HepG2 (cell line): Measurements from ENCODE around the gene PLVAP. TPM values are rescaled to one million over a fixed set of nuclear protein-coding genes. Genes with fewer than 3 reads are reported as not detected.

Source experiments
- ARID5B ChIP-seq: IDR thresholded peaks from 2 replicates; pipeline ENCODE4 v1.4.0; 2020; ENCODE audit warnings: mild to moderate bottlenecking, missing genetic modification reagents
- ELF3 ChIP-seq: IDR thresholded peaks from 2 replicates; pipeline ENCODE4 v1.6.1; 2016; ENCODE audit warnings: missing genetic modification reagents, missing compliant biosample characterization
- FOSL2 ChIP-seq: sonication (generic); formaldehyde crosslinking; IDR thresholded peaks from 2 replicates; pipeline ENCODE4 v1.4.0; 2020; ENCODE audit warnings: missing genetic modification reagents
- HIVEP1 ChIP-seq: sonication (generic); formaldehyde crosslinking; IDR thresholded peaks from 2 replicates; pipeline ENCODE4 v1.4.0; 2020; ENCODE audit warnings: mild to moderate bottlenecking, missing genetic modification reagents
- HOXA7 ChIP-seq: sonication (generic); formaldehyde crosslinking; IDR thresholded peaks from 2 replicates; pipeline ENCODE4 v1.8.1; 2022; ENCODE audit warnings: mild to moderate bottlenecking, missing genetic modification reagents, moderate library complexity
- MXD3 ChIP-seq: IDR thresholded peaks from 2 replicates; pipeline ENCODE4 v1.6.1; 2016; ENCODE audit warnings: mild to moderate bottlenecking, missing biosample characterization, missing genetic modification reagents
- MYC ChIP-seq: sonication (generic); formaldehyde crosslinking; IDR thresholded peaks from 2 replicates; pipeline ENCODE4 v1.9.0; 2021; ENCODE audit warnings: missing genetic modification reagents, borderline replicate concordance
- NFYB ChIP-seq: sonication (generic); formaldehyde crosslinking; IDR thresholded peaks from 2 replicates; pipeline ENCODE4 v1.4.0; 2020; ENCODE audit warnings: missing genetic modification reagents
- RBM22 ChIP-seq: fragments of 200-400 bp; formaldehyde crosslinking; optimal IDR thresholded peaks from 2 replicates; pipeline ENCODE3; 2017; ENCODE audit warnings: mild to moderate bottlenecking, low read length, moderate library complexity
- SALL1 ChIP-seq: sonication (generic); formaldehyde crosslinking; IDR thresholded peaks from 2 replicates; pipeline ENCODE4 v1.8.0; 2022; ENCODE audit warnings: mild to moderate bottlenecking, missing genetic modification reagents
- SNAPC4 ChIP-seq: sonication (generic); formaldehyde crosslinking; IDR thresholded peaks from 2 replicates; pipeline ENCODE4 v1.4.0; 2020; ENCODE audit warnings: mild to moderate bottlenecking, missing genetic modification reagents
- SNRNP70 ChIP-seq: fragments of 200-400 bp; formaldehyde crosslinking; IDR thresholded peaks from 2 replicates; pipeline ENCODE4 v1.6.1; 2017; ENCODE audit warnings: mild to moderate bottlenecking, low read depth, low read length, moderate library complexity
- SPEN ChIP-seq: sonication (generic); formaldehyde crosslinking; IDR thresholded peaks from 2 replicates; pipeline ENCODE4 v1.5.1; 2020; ENCODE audit warnings: low read depth, mild to moderate bottlenecking, missing genetic modification reagents
- STAG1 ChIP-seq: sonication (generic); formaldehyde crosslinking; IDR thresholded peaks from 2 replicates; pipeline ENCODE4 v1.4.0; 2020; ENCODE audit warnings: missing genetic modification reagents
- ZMYM3 ChIP-seq: sonication (generic); formaldehyde crosslinking; IDR thresholded peaks from 2 replicates; pipeline ENCODE4 v1.5.1; 2020; ENCODE audit warnings: mild to moderate bottlenecking, missing genetic modification reagents
- ZNF598 ChIP-seq: sonication (generic); formaldehyde crosslinking; IDR thresholded peaks from 2 replicates; pipeline ENCODE4 v1.5.1; 2020; ENCODE audit warnings: mild to moderate bottlenecking, missing genetic modification reagents, borderline replicate concordance
- ZNF619 ChIP-seq: sonication (generic); formaldehyde crosslinking; IDR thresholded peaks from 2 replicates; pipeline ENCODE4 v1.4.0; 2020; ENCODE audit warnings: mild to moderate bottlenecking, missing genetic modification reagents
- ZNF652 ChIP-seq: IDR thresholded peaks from 2 replicates; pipeline ENCODE4 v1.6.1; 2016; ENCODE audit warnings: low read depth, borderline replicate concordance
- ZNF746 ChIP-seq: sonication (generic); formaldehyde crosslinking; IDR thresholded peaks from 2 replicates; pipeline ENCODE4 v1.8.0; 2022; ENCODE audit warnings: mild to moderate bottlenecking, missing genetic modification reagents
- ZNF782 ChIP-seq: sonication (generic); formaldehyde crosslinking; IDR thresholded peaks from 2 replicates; pipeline ENCODE4 v1.4.0; 2020; ENCODE audit warnings: missing genetic modification reagents, mild to moderate bottlenecking, borderline replicate concordance
- ZSCAN31 ChIP-seq: sonication (generic); formaldehyde crosslinking; IDR thresholded peaks from 2 replicates; pipeline ENCODE4 v1.5.0; 2020; ENCODE audit warnings: low read depth, mild to moderate bottlenecking, missing genetic modification reagents
- polyA plus RNA-seq, 8 experiments: library from polyadenylated mRNA; depleted of rRNA in 3 of 8; stranded (reverse) in 7 of 8; unstranded in 1 of 8; fragments of >200 nt; fragmentation: Illumina TruSeq in 4 of 8; extraction: Trizol in 4 of 8; gene quantifications; 2 replicates each; pipeline versions ENCODE4 v1.2.1 to v1.2.3, GENCODE V29; 2011 to 2016; ENCODE audit warnings: low read depth in 4 of 8, missing spikeins in 1 of 8, mixed read lengths in 1 of 8; ENCODE audit not compliant: insufficient read depth in 1 of 8
- total RNA-seq, 5 experiments: library from RNA; depleted of rRNA; stranded (reverse); fragments of >200 nt; fragmentation: Illumina TruSeq; extraction: Trizol; gene quantifications; 2 replicates each; pipeline ENCODE4 v1.2.3, GENCODE V29; 2016; ENCODE audit warnings: low read depth in 1 of 5

The PLVAP gene
- total and polyA plus RNA-seq, 2 of the 13 experiments (the other 11 are each of a cell fraction or from before 2014, with no cell fraction given): 0.26 TPM; not detected in 1

DNA sequence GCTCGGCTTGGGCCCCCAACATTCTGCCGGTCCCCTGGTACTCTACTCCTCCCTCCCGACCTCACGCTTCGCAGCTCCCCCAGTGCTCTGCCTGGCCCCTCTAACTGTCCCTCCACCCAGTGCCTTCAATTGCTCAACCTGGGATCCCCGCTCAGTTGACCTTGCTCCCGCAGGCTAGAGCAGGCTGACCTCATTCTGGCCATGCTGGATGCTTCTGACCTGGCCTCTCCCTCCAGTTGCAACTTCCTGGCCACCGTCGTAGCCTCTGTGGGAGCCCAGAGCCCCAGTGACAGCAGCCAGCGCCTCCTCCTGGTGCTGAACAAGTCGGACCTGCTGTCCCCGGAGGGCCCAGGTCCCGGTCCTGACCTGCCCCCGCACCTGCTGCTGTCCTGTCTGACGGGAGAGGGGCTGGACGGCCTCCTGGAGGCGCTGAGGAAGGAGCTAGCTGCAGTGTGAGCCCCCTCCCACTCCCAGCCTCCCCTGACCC is 36.2 kb downstream of the PLVAP start (continued):
- TF ChIP-seq ARID5B (CRISPR knock-in tag): peak; percentile 42; the same call in 1 of the 2 replicates
- TF ChIP-seq HIVEP1: peak; percentile 53; the same call in 1 of the 2 replicates
- no peak for TF ChIP-seq SNAPC4 (CRISPR knock-in tag)
- TF ChIP-seq HOXA7: 0 out of 2 replicates have a peak, but pooled peaks have one; percentile 62
- TF ChIP-seq RBM22: no peak
- peak; percentile 78 for TF ChIP-seq ZMYM3 (CRISPR knock-in tag)
- peak; percentile 45 for TF ChIP-seq STAG1
- TF ChIP-seq ZNF746 (CRISPR knock-in tag): 0 out of 2 replicates have a peak, but pooled peaks have one; percentile 31
- TF ChIP-seq FOSL2 (CRISPR knock-in tag): peak; percentile 27; the same call in 1 of the 2 replicates
- TF ChIP-seq ZNF782 (CRISPR knock-in tag): 0 out of 2 replicates have a peak, but pooled peaks have one; percentile 32
- TF ChIP-seq ZNF652 (CRISPR knock-in tag): no peak
- peak; percentile 68 for TF ChIP-seq MYC (CRISPR knock-in tag)
- TF ChIP-seq ZNF619 (CRISPR knock-in tag): peak; percentile 68; the same call in 1 of the 2 replicates
- 0 out of 2 replicates have a peak, but pooled peaks have one; percentile 68 for TF ChIP-seq SPEN
- TF ChIP-seq ELF3: peak; percentile 79
- no peak for TF ChIP-seq NFYB (CRISPR knock-in tag)
- no peak for TF ChIP-seq SNRNP70
- no peak for TF ChIP-seq ZNF598 (CRISPR knock-in tag)
- TF ChIP-seq SALL1 (CRISPR knock-in tag): peak; percentile 58
- TF ChIP-seq MXD3 (CRISPR knock-in tag): 0 out of 2 replicates have a peak, but pooled peaks have one; percentile 57
- no peak for TF ChIP-seq ZSCAN31
